DND-41 (cell line): Measurements from ENCODE around the gene SIRPB2.

ENCODE experiments used
- ATAC-seq: fragments of 200-7000 bp; cut with Tn5 transposase; 3 replicates; pipeline ENCODE4 v1.9.1; 2021; ENCODE audit warnings: low read depth; ENCODE audit not compliant: insufficient read depth
- DNase-seq: peaks from one replicate; pipeline ENCODE4 v3.0.0-alpha.2; 2020
- H2AFZ ChIP-seq: 2 replicates; pipeline ENCODE4 v1.6.0; 2012; ENCODE audit warnings: low read depth, low read length
- H3K27ac ChIP-seq: 2 replicates; pipeline ENCODE4 v1.5.1; 2012; ENCODE audit warnings: low read length, inconsistent platforms
- H3K27me3 ChIP-seq: fragments of 200-600 bp; sonication (generic); 2 replicates; pipeline ENCODE4 v1.6.0; 2012; ENCODE audit warnings: low read length, mild to moderate bottlenecking, inconsistent platforms; ENCODE audit not compliant: insufficient read depth, poor library complexity
- H3K36me3 ChIP-seq: 2 replicates; pipeline ENCODE4 v1.5.1; 2012; ENCODE audit warnings: low read length, inconsistent platforms; ENCODE audit not compliant: insufficient read depth
- H3K4me1 ChIP-seq: 2 replicates; pipeline ENCODE4 v1.5.1; 2012; ENCODE audit warnings: mild to moderate bottlenecking, low read length; ENCODE audit not compliant: insufficient read depth
- H3K4me2 ChIP-seq: 2 replicates; pipeline ENCODE4 v1.6.0; 2012; ENCODE audit warnings: mild to moderate bottlenecking, moderate library complexity, low read length, inconsistent platforms; ENCODE audit not compliant: insufficient read depth
- H3K4me3 ChIP-seq, 2 experiments: fragments of 200-600 bp in 1 of 2; shearing (Covaris generic) in 1 of 2; 2 replicates each; pipeline ENCODE4 v1.5.1; 2012 to 2016; ENCODE audit warnings: inconsistent platforms in 2 of 2, low read length in 2 of 2, mild to moderate bottlenecking in 2 of 2, low read depth in 1 of 2, moderate library complexity in 1 of 2
- H3K79me2 ChIP-seq: 2 replicates; pipeline ENCODE4 v1.6.0; 2012; ENCODE audit warnings: low read length, inconsistent platforms; ENCODE audit not compliant: insufficient read depth
- H3K9ac ChIP-seq: 2 replicates; pipeline ENCODE4 v1.6.0; 2012; ENCODE audit warnings: low read depth, mild to moderate bottlenecking, inconsistent platforms, low read length, moderate library complexity
- H3K9me3 ChIP-seq: 2 replicates; pipeline ENCODE4 v1.5.1; 2012; ENCODE audit warnings: low read length, moderate library complexity, mild to moderate bottlenecking, inconsistent platforms; ENCODE audit not compliant: insufficient read depth, severe bottlenecking
- H4K20me1 ChIP-seq: 2 replicates; pipeline ENCODE4 v1.6.0; 2012; ENCODE audit warnings: low read length; ENCODE audit not compliant: insufficient read depth
- CTCF ChIP-seq: IDR thresholded peaks from 2 replicates; pipeline ENCODE4 v1.5.1; 2012; ENCODE audit warnings: borderline replicate concordance, low read length, moderate library complexity, mild to moderate bottlenecking; ENCODE audit not compliant: poor library complexity, severe bottlenecking; ENCODE audit errors: extremely low read depth
- EZH2 ChIP-seq: IDR thresholded peaks from 3 replicates; pipeline ENCODE4 v1.6.1; 2012; ENCODE audit warnings: borderline replicate concordance, low read depth, mild to moderate bottlenecking, moderate library complexity, low read length, inconsistent platforms; ENCODE audit not compliant: severe bottlenecking

Gene SIRPB2

DNA sequence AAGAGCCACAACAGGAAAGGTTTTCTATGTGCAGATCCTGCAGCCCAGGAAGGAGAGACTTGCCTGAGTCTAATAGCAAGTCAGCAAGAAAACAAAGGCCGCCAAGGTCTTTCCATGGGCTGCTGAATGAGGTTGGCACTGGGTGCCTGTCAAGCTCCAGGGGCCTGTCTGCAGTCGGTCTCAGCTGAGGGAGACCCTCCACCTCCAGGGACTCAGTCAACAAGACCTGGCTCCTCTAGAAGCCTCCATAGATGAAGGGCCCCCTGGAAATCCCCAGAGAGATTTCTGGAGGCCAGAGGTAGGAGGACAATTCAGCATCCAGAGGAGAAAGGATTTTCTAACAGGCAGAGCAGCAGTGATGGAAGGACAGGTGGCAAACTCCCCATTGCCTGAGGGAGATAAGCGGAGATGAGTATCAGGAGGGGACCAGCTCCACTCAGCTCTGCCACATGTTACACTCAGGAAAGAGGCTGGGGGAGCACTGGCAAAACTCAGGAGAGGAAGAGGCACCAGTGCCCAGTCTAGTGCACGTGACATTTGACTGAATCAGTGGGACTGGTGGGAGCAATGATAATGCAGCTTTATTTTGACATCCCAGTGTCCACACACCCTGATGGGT lies 64.9 kb downstream of the SIRPB2 start:
- H3K4me1 ChIP-seq = peaks cover 3% of the 10 kb centered on the region
- H3K9ac ChIP-seq = no peak overlapping the region
- H3K27ac ChIP-seq = no peak overlapping the region
- H3K4me2 ChIP-seq = no peak overlapping the region
- H4K20me1 ChIP-seq = no peaks in the 10 kb centered on the region
- no peak overlapping the region for H3K4me3 ChIP-seq
- H3K79me2 ChIP-seq = no peaks in the 10 kb centered on the region
- DNase-seq = no peak
- no peaks in the 10 kb centered on the region for H3K27me3 ChIP-seq
- no peak overlapping the region for H2AFZ ChIP-seq
- H3K9me3 ChIP-seq = peaks cover under 1% of the 10 kb centered on the region
- TF ChIP-seq CTCF (no peak), EZH2 (no peak)
- ATAC-seq = no peak
- H3K36me3 ChIP-seq = no peaks in the 10 kb centered on the region
